Measurements from ENCODE around the gene AMMECR1L.
"Not testable (repeated sequence)": the region's sequence is repeated elsewhere in the genome, so short reads cannot be mapped to it uniquely, and the experiment has no call there.

The AMMECR1L gene

GRCh38 chr2:127840893-127841292 is 44.9 kb downstream of the AMMECR1L start:
- DNase-seq = no peak

GRCh38 chr2:127834951-127835350 is 50.8 kb downstream of the AMMECR1L start:
- DNase-seq = no peak

- DNase-seq = peak; percentile 19
Measured at GRCh38 chr2:127829845-127830246, 55.9 kb downstream of the AMMECR1L start.

GRCh38 chr2:127826708-127827107 is 59.0 kb downstream of the AMMECR1L start:
- not testable (repeated sequence) for DNase-seq

- DNase-seq = no peak
Measured at GRCh38 chr2:127826047-127826446, 59.7 kb downstream of the AMMECR1L start.

GRCh38 chr2:127820080-127820668 is 65.6 kb downstream of the AMMECR1L start:
- no peak for DNase-seq

- no peak for DNase-seq
Measured at GRCh38 chr2:127818794-127819425, 66.8 kb downstream of the AMMECR1L start.

GRCh38 chr2:127818241-127818640 is 67.5 kb downstream of the AMMECR1L start:
- no peak for DNase-seq

- DNase-seq = no peak
Measured at GRCh38 chr2:127814677-127815076, 71.1 kb downstream of the AMMECR1L start.

GRCh38 chr2:127812441-127812840 is 73.3 kb downstream of the AMMECR1L start:
- not testable (repeated sequence) for DNase-seq

All from right hindlimb (tissue), 1 donor.